WTC11 (cell line): ENCODE results near the gene BMF. TPM values are rescaled to one million over a fixed set of nuclear protein-coding genes. Genes with fewer than 3 reads are reported as not detected.

Experiments
- ATAC-seq: fragments of 200-7000 bp; cut with Tn5 transposase; 2 replicates; pipeline ENCODE4 v1.10.0; 2021; ENCODE audit warnings: mild to moderate bottlenecking, moderate library complexity
- CTCF ChIA-PET: fragments of 300-600 bp; sonication (Branson Sonifier 250); formaldehyde crosslinking; loops from one replicate; lab custom pipeline; 2021; ENCODE audit warnings: antibody characterized with exemption; lab: Charles Lee
- POLR2A ChIA-PET: fragments of 350-600 bp; sonication (Branson Sonifier 250); formaldehyde crosslinking; loops from one replicate; lab custom pipeline; 2021; ENCODE audit warnings: antibody characterized with exemption; lab: Charles Lee
- DNase-seq: peaks from one replicate; pipeline ENCODE4 v3.0.0; 2021; ENCODE audit warnings: low spot score
- H3K27ac Mint-ChIP-seq: 2 replicates; pipeline ENCODE4 v1.8.0; 2021; ENCODE audit warnings: mixed read lengths
- H3K27me3 Mint-ChIP-seq: 2 replicates; pipeline ENCODE4 v1.8.0; 2021; ENCODE audit warnings: low read depth, mild to moderate bottlenecking, moderate library complexity, mixed read lengths
- H3K36me3 Mint-ChIP-seq: 2 replicates; pipeline ENCODE4 v1.8.0; 2021; ENCODE audit warnings: mixed read lengths
- H3K4me1 Mint-ChIP-seq: 2 replicates; pipeline ENCODE4 v1.8.0; 2022; ENCODE audit warnings: mixed read lengths
- H3K4me3 Mint-ChIP-seq: 2 replicates; pipeline ENCODE4 v1.8.0; 2021; ENCODE audit warnings: mild to moderate bottlenecking, moderate library complexity, mixed read lengths
- H3K9me3 Mint-ChIP-seq: 2 replicates; pipeline ENCODE4 v1.8.0; 2021; ENCODE audit warnings: mixed read lengths
- CREB1 ChIP-seq: sonication (generic); formaldehyde crosslinking; IDR thresholded peaks from 2 replicates; pipeline ENCODE4 v1.8.0; 2023; ENCODE audit warnings: mild to moderate bottlenecking, missing genetic modification reagents
- ETV6 ChIP-seq: sonication (generic); formaldehyde crosslinking; IDR thresholded peaks from 2 replicates; pipeline ENCODE4 v1.8.1; 2022; ENCODE audit warnings: mild to moderate bottlenecking, missing genetic modification reagents
- IRF2 ChIP-seq: sonication (generic); formaldehyde crosslinking; IDR thresholded peaks from 2 replicates; pipeline ENCODE4 v1.8.0; 2022; ENCODE audit warnings: low read depth, missing genetic modification reagents, borderline replicate concordance
- MXD4 ChIP-seq: fragments of 250-450 bp; sonication (Bioruptor Pico); IDR thresholded peaks from 2 replicates; pipeline ENCODE4 v1.8.0; 2021; ENCODE audit warnings: mild to moderate bottlenecking, moderate library complexity, borderline replicate concordance
- OVOL2 ChIP-seq: fragments of 250-450 bp; sonication (Bioruptor Pico); IDR thresholded peaks from 2 replicates; pipeline ENCODE4 v1.9.0; 2021; ENCODE audit warnings: mild to moderate bottlenecking, borderline replicate concordance
- RORB ChIP-seq: fragments of 250-450 bp; sonication (Bioruptor Pico); IDR thresholded peaks from 2 replicates; pipeline ENCODE4 v1.9.0; 2021; ENCODE audit warnings: mild to moderate bottlenecking
- TCF7 ChIP-seq: sonication (generic); formaldehyde crosslinking; IDR thresholded peaks from 2 replicates; pipeline ENCODE4 v1.8.0; 2022; ENCODE audit warnings: mild to moderate bottlenecking, low read depth, missing genetic modification reagents, moderate library complexity
- TEAD4 ChIP-seq: sonication (generic); formaldehyde crosslinking; IDR thresholded peaks from 2 replicates; pipeline ENCODE4 v1.8.0; 2022; ENCODE audit warnings: mild to moderate bottlenecking, missing genetic modification reagents
- USF2 ChIP-seq: sonication (generic); formaldehyde crosslinking; IDR thresholded peaks from 2 replicates; pipeline ENCODE4 v1.8.1; 2023; ENCODE audit warnings: mild to moderate bottlenecking, missing genetic modification reagents, moderate library complexity
- ZNF219 ChIP-seq: sonication (generic); formaldehyde crosslinking; IDR thresholded peaks from 2 replicates; pipeline ENCODE4 v1.8.0; 2023; ENCODE audit warnings: missing genetic modification reagents, mild to moderate bottlenecking, borderline replicate concordance
- ZNF425 ChIP-seq: fragments of 250-450 bp; sonication (Bioruptor Pico); conservative IDR thresholded peaks from 2 replicates; pipeline ENCODE4 v1.9.0; 2021; ENCODE audit warnings: mild to moderate bottlenecking
- total RNA-seq: library from RNA; stranded (reverse); gene quantifications from 3 replicates; pipeline ENCODE4 v1.2.3, GENCODE V29; 2021
- TF ChIP-seq, protein P1 (sequence below): sonication (generic); formaldehyde crosslinking; IDR thresholded peaks from 2 replicates; pipeline ENCODE4 v1.8.1; 2022; ENCODE audit warnings: mild to moderate bottlenecking, missing genetic modification reagents, moderate library complexity, borderline replicate concordance
- TF ChIP-seq, protein P2 (sequence below): sonication (generic); formaldehyde crosslinking; IDR thresholded peaks from 2 replicates; pipeline ENCODE4 v1.8.0; 2023; ENCODE audit warnings: missing genetic modification reagents, mild to moderate bottlenecking, borderline replicate concordance

BMF gene
- total RNA-seq, 1 experiment from 2014 or later, result 36.9 TPM

DNA sequence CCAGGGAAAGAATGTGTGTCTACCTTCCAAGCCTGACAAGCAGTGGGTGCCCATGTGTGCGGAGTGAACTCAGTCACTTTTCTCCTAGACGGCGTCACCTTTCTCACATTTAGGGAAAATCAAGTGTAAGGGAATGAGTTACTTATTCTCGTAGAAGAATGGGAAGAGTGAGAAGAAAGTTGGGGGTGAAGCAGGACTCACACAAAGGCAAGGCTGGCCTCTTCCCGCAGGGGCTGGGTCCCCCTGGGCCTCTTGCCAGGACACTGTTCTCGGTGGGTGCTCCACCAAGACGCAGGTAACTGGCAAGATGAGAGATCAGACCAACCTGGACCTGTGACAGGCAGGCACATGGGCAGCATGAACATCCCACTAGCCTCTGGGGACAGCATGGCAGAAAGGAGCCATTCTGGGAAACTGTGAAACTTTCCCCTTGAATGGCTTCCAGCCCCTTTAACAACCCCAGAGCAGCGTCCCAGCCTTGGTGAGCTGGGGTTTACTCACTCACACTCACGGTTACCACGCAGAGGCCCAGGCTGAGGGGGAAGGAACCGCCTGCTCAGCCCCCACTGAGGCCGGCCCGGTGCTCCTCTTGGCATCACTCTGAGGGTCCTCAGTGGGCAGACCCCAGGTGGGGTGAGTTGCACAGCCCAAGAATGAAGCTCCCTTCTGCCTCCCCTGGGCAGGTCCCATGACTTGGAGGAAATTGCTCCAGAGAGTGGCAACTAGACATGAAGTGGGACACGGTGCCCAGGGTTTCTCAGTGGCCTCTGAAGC is 54.7 kb downstream of the BMF start:
- CTCF ChIA-PET, result interaction anchor here (0.9 to 5.9 kb wide), 4 partner anchors 8 to 225 kb away, joined by 3 to 48 read pairs (median 5); no protein-coding TSS in a partner anchor

More for the DNA sequence above, 54.7 kb downstream of the BMF start:
- peak overlapping the region; percentile 17; the same call in 1 of the 2 replicates for H3K27ac Mint-ChIP-seq
- TF ChIP-seq OVOL2 (no peak), MXD4 (CRISPR knock-in tag) (no peak), USF2 (CRISPR knock-in tag) (no peak), ZNF219 (CRISPR knock-in tag) (no peak), TEAD4 (CRISPR knock-in tag) (no peak), IRF2 (CRISPR knock-in tag) (no peak), TCF7 (CRISPR knock-in tag) (no peak), CREB1 (CRISPR knock-in tag) (no peak), ETV6 (CRISPR knock-in tag) (no peak), ZNF425 (CRISPR knock-in tag) (no peak), RORB (CRISPR knock-in tag) (no peak)
- TF ChIP-seq, protein P1, sequence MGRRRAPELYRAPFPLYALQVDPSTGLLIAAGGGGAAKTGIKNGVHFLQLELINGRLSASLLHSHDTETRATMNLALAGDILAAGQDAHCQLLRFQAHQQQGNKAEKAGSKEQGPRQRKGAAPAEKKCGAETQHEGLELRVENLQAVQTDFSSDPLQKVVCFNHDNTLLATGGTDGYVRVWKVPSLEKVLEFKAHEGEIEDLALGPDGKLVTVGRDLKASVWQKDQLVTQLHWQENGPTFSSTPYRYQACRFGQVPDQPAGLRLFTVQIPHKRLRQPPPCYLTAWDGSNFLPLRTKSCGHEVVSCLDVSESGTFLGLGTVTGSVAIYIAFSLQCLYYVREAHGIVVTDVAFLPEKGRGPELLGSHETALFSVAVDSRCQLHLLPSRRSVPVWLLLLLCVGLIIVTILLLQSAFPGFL (CRISPR knock-in tag), result no peak
- TF ChIP-seq, protein P2, sequence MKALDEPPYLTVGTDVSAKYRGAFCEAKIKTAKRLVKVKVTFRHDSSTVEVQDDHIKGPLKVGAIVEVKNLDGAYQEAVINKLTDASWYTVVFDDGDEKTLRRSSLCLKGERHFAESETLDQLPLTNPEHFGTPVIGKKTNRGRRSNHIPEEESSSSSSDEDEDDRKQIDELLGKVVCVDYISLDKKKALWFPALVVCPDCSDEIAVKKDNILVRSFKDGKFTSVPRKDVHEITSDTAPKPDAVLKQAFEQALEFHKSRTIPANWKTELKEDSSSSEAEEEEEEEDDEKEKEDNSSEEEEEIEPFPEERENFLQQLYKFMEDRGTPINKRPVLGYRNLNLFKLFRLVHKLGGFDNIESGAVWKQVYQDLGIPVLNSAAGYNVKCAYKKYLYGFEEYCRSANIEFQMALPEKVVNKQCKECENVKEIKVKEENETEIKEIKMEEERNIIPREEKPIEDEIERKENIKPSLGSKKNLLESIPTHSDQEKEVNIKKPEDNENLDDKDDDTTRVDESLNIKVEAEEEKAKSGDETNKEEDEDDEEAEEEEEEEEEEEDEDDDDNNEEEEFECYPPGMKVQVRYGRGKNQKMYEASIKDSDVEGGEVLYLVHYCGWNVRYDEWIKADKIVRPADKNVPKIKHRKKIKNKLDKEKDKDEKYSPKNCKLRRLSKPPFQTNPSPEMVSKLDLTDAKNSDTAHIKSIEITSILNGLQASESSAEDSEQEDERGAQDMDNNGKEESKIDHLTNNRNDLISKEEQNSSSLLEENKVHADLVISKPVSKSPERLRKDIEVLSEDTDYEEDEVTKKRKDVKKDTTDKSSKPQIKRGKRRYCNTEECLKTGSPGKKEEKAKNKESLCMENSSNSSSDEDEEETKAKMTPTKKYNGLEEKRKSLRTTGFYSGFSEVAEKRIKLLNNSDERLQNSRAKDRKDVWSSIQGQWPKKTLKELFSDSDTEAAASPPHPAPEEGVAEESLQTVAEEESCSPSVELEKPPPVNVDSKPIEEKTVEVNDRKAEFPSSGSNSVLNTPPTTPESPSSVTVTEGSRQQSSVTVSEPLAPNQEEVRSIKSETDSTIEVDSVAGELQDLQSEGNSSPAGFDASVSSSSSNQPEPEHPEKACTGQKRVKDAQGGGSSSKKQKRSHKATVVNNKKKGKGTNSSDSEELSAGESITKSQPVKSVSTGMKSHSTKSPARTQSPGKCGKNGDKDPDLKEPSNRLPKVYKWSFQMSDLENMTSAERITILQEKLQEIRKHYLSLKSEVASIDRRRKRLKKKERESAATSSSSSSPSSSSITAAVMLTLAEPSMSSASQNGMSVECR (CRISPR knock-in tag), result no peak
- no peaks in the 10 kb centered on the region for H3K9me3 Mint-ChIP-seq
- no peak for ATAC-seq
- H3K36me3 Mint-ChIP-seq, result no peaks in the 10 kb centered on the region
- no peak overlapping the region for H3K4me3 Mint-ChIP-seq
- no peak for DNase-seq
- POLR2A ChIA-PET, result interaction anchor here (0.6 kb wide), 1 partner anchor 675 kb away, joined by 4 read pairs; no protein-coding TSS in a partner anchor
- H3K27me3 Mint-ChIP-seq, result no peaks in the 10 kb centered on the region
- H3K4me1 Mint-ChIP-seq, result peaks cover 30% of the 10 kb centered on the region
